ENCODE data around the gene COQ7. TPM values are rescaled to one million over a fixed set of nuclear protein-coding genes. Genes with fewer than 3 reads are reported as not detected.
A peak's percentile ranks its signal among the peaks of the same experiment; 100 is the strongest.

The COQ7 gene
- total and polyA plus RNA-seq, 12 donors: 21.3 to 52.9 (median 41.9) TPM

DNA sequence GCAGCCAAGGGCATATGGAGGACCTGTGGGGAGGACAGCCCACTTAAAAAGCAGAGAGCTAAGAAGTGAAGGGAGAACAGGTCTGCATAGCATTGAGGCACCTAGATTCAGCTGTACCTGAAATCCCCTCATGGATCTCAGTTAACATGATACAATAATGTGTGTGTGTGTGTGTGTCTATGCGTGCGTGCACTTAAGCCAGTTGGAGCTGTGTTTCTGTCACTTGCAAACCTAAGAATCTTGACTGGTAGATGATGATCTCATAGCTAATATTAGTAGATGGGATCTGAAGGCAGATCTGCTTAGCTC, 44.6 kb downstream of the COQ7 start:
- WGBS, 2 donors: 89 to 94% methylated on average over 2 of the region's 2 CpGs
- intact Hi-C loops (cut with DNase I): loop anchor here in 3 of 10 donors (10.0 kb wide), 2 partner anchors 53 to 63 kb away; partner anchors contain the start of gene SYT17 (in 2 of the 3)
- no peak for ATAC-seq
- Histone ChIP-seq H3K27ac (peak overlapping the region in 1 of 10 donors; percentile 99), H3K27me3 (peaks cover 0 to 4% (median 0%) of the 10 kb centered on the region in 7 donors), H3K4me1 (peaks cover 13 to 52% (median 34%) of the 10 kb centered on the region in 9 donors), H3K36me3 (peaks cover 0 to 24% (median 0%) of the 10 kb centered on the region in 9 donors), H3K9me3 (no peaks in the 10 kb centered on the region), H3K4me3 (no peak overlapping the region)
- no peak for DNase-seq
- TF ChIP-seq, protein P1, sequence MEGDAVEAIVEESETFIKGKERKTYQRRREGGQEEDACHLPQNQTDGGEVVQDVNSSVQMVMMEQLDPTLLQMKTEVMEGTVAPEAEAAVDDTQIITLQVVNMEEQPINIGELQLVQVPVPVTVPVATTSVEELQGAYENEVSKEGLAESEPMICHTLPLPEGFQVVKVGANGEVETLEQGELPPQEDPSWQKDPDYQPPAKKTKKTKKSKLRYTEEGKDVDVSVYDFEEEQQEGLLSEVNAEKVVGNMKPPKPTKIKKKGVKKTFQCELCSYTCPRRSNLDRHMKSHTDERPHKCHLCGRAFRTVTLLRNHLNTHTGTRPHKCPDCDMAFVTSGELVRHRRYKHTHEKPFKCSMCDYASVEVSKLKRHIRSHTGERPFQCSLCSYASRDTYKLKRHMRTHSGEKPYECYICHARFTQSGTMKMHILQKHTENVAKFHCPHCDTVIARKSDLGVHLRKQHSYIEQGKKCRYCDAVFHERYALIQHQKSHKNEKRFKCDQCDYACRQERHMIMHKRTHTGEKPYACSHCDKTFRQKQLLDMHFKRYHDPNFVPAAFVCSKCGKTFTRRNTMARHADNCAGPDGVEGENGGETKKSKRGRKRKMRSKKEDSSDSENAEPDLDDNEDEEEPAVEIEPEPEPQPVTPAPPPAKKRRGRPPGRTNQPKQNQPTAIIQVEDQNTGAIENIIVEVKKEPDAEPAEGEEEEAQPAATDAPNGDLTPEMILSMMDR (IDR thresholded peaks at IDR 0.05): no peak

DNA sequence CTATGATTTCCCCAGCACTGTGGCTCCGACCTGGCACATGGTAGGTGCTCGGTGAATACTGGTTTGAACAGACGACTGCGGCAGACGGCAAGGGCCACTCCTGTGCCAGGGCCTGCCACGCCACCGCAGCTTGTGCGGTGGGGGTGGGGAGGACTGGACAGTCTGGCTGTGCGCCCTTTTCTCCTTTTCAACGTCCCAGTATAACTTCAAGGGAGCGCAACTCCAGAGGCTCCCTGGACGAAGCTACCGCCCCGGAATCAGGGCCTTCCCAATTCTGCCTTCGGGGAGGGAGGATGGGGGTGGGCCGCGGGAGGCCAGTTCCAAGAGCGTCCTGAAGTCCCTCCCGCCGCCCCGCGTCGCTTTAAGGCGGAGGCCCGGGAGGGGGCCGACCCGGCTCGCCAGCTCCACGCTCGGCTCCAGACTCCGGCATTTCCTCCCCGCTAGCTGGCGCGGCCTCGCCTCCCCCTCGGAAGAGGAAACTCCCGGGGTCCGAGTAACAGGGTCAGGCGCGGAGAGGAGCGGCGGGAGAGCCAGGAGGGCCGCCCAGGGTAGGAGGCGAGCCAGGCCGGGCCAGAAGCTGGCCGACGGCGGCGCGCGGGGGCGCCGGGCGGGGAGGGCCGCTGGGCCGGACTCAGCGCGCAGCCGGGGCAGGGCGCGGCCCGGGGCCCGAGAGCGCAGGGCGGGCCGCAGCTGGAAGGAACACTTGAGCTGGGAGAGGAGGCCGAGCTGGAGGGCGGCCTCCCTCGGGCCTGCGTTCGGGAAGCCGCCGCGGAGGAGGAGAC, 46.4 kb downstream of the COQ7 start, which contains the start of gene ITPRIPL2:
Gene ITPRIPL2 (plus strand): TSS at position 388 of the 782 bp plus-strand sequence. CDS start 498 bp downstream, outside the sequence.
- Histone ChIP-seq H3K4me1 (peaks cover 20 to 64% (median 48%) of the 10 kb centered on the region in 9 donors), H3K27me3 (peaks cover 0 to 4% (median 0%) of the 10 kb centered on the region in 7 donors), H3K36me3 (peaks cover 0 to 35% (median 0%) of the 10 kb centered on the region in 9 donors), H3K4me3 (peak within 1 kb of the TSS; percentile 65 to 89 (median 78)), H3K9me3 (no peaks in the 10 kb centered on the region), H3K27ac (peak within 1 kb of the TSS; percentile 93 to 99 (median 98))
- ATAC-seq: peak; percentile 89 to 94 (median 92)
- TF ChIP-seq, protein P1 (IDR thresholded peaks at IDR 0.05): peak in 3 of 9 donors; percentile 7 to 19 (median 9)
- intact Hi-C loops (cut with DNase I): loop anchor here in 4 of 10 donors (2.0 to 10.0 kb wide), 3 partner anchors 17 to 61 kb away; partner anchors contain the start of gene SYT17 (in 2 of the 4)
- peak; percentile 91 to 93 for DNase-seq
- 2 to 4% methylated on average over 59 to 74 of the region's 74 CpGs for WGBS, 2 donors

- intact Hi-C loops (cut with DNase I): loop anchor here in 4 of 10 donors (2.0 to 10.0 kb wide), 3 partner anchors 16 to 60 kb away; partner anchors contain the start of gene SYT17 (in 2 of the 4)
- Histone ChIP-seq H3K4me1 (peaks cover 20 to 70% (median 55%) of the 10 kb centered on the region in 9 donors), H3K27me3 (peaks cover 0 to 4% (median 0%) of the 10 kb centered on the region in 7 donors), H3K36me3 (peaks cover 0 to 35% (median 0%) of the 10 kb centered on the region in 9 donors), H3K9me3 (no peaks in the 10 kb centered on the region), H3K27ac (peak overlapping the region; percentile 93 to 99 (median 98)), H3K4me3 (peak overlapping the region; percentile 65 to 89 (median 78))
- TF ChIP-seq, protein P1 (IDR thresholded peaks at IDR 0.05): peak in 2 of 9 donors; percentile 4 to 49
- ATAC-seq (peak; percentile 32 to 64 (median 42)), DNase-seq (peak; percentile 65 to 72)
- 3% methylated on average over 76 to 80 of the region's 80 CpGs for WGBS, 2 donors
These were observed 47.1 kb downstream of the COQ7 start for GRCh38 chr16:19114359-19115147.
